Measurements from ENCODE around the gene CSF1R.

The CSF1R gene

DNA sequence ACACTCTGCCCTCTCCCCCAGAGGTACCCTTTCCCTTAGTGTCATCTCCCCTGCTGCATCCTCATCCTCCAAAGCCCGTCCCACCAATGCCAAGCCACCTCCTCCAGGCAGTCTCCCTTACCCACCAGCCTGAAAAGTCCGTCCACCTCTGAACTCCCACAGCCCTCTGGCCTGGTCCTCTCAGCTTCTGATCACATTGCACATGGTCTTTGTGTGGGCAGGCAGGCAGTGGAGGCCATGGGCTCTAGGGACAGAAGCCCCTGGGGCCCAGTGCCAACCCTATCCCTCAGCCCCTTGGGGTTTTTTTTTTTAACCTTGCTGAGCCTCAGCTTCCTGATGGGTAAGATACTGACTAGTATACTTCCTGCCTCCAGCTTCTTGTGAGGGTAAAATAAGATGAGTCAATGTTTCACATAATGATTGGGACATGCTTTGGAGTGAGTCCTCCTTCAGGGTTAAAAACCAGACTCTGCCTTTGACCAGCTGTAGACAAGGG lies 19.4 kb downstream of the CSF1R start:
- TF ChIP-seq, protein P1, sequence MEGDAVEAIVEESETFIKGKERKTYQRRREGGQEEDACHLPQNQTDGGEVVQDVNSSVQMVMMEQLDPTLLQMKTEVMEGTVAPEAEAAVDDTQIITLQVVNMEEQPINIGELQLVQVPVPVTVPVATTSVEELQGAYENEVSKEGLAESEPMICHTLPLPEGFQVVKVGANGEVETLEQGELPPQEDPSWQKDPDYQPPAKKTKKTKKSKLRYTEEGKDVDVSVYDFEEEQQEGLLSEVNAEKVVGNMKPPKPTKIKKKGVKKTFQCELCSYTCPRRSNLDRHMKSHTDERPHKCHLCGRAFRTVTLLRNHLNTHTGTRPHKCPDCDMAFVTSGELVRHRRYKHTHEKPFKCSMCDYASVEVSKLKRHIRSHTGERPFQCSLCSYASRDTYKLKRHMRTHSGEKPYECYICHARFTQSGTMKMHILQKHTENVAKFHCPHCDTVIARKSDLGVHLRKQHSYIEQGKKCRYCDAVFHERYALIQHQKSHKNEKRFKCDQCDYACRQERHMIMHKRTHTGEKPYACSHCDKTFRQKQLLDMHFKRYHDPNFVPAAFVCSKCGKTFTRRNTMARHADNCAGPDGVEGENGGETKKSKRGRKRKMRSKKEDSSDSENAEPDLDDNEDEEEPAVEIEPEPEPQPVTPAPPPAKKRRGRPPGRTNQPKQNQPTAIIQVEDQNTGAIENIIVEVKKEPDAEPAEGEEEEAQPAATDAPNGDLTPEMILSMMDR (IDR thresholded peaks at IDR 0.05; ENCODE audit: low read depth, low read length, poor library complexity, severe bottlenecking), result no peak
- no peak for TF ChIP-seq EZH2phosphoT487 (IDR thresholded peaks at IDR 0.05; ENCODE audit: borderline replicate concordance, low read length)
- Histone ChIP-seq H3K4me3 (ENCODE audit: low read length) (no peak overlapping the region), H3K4me1 (ENCODE audit: control insufficient read depth, low read length) (no peaks in the 10 kb centered on the region), H4K20me1 (ENCODE audit: control insufficient read depth, insufficient read depth, low read depth, low read length) (no peaks in the 10 kb centered on the region), H3K9me3 (ENCODE audit: control insufficient read depth, insufficient read depth, low read length) (no peaks in the 10 kb centered on the region), H3K27me3 (ENCODE audit: control insufficient read depth, low read length) (peaks cover 12% of the 10 kb centered on the region; the same call in 1 of the 2 replicates), H3F3A (ENCODE audit: control insufficient read depth, insufficient read depth) (no peaks in the 10 kb centered on the region), H3K79me2 (ENCODE audit: control insufficient read depth, low read length) (no peaks in the 10 kb centered on the region), H3K27ac (ENCODE audit: low read depth, low read length) (no peak overlapping the region), H3K36me3 (ENCODE audit: control insufficient read depth, low read length) (no peaks in the 10 kb centered on the region), H3K9me2 (replicated peaks; ENCODE audit: control insufficient read depth, low read length) (no peaks in the 10 kb centered on the region), H3K4me2 (ENCODE audit: low read length) (no peak overlapping the region)

DNA sequence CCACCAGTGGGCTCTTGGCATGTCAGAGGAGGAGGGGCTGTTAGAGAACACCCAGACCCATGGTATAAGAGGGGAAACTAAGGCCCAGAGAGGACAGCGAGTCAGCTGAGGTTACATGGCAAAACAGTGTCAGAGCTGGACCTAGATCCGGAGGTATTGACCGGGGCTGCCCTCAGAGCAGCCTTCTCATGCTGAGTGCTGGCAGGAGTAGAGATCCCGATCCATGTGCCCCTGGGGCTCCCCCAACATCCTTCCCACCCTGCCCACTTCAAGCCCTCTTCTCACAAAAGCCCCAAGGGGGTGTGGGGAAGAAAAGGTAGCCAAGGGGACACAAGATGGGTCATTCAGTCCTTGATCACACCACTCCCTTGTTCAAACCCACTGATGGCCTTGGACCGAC lies 19.9 kb downstream of the CSF1R start:
- Histone ChIP-seq H3K9me2 (replicated peaks; ENCODE audit: control insufficient read depth, low read length) (no peaks in the 10 kb centered on the region), H3F3A (ENCODE audit: control insufficient read depth, insufficient read depth) (no peaks in the 10 kb centered on the region), H3K27ac (ENCODE audit: low read depth, low read length) (no peak overlapping the region), H3K79me2 (ENCODE audit: control insufficient read depth, low read length) (no peaks in the 10 kb centered on the region), H3K27me3 (ENCODE audit: control insufficient read depth, low read length) (peaks cover 12% of the 10 kb centered on the region; the same call in 1 of the 2 replicates), H3K9me3 (ENCODE audit: control insufficient read depth, insufficient read depth, low read length) (no peaks in the 10 kb centered on the region), H4K20me1 (ENCODE audit: control insufficient read depth, insufficient read depth, low read depth, low read length) (no peaks in the 10 kb centered on the region), H3K36me3 (ENCODE audit: control insufficient read depth, low read length) (no peaks in the 10 kb centered on the region), H3K4me1 (ENCODE audit: control insufficient read depth, low read length) (no peaks in the 10 kb centered on the region), H3K4me3 (ENCODE audit: low read length) (no peak overlapping the region), H3K4me2 (ENCODE audit: low read length) (no peak overlapping the region)
- TF ChIP-seq, protein P1 (IDR thresholded peaks at IDR 0.05; ENCODE audit: low read depth, low read length, poor library complexity, severe bottlenecking), result no peak
- no peak for TF ChIP-seq EZH2phosphoT487 (IDR thresholded peaks at IDR 0.05; ENCODE audit: borderline replicate concordance, low read length)

DNA sequence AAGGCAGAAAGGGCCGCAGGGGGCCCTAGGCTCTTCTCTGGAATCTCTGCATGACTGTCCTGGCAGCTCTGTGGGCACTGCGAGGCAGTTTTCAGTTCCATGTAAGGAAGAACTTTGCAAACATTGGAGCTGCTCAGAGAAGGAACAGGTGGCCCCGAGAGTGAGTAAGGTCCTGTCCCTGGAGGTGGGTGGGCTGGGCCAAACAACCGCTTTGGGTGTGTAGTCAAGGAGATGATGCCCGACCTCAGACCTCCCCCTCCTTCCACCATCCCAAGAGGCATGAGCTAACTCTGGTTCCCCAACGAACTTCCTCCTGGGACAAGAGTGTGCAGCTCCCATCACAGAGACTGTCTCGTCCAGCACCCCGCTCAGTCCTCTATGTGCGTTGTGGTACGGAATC lies 20.5 kb downstream of the CSF1R start:
- no peaks in the 10 kb centered on the region for H3K9me2 ChIP-seq (replicated peaks; ENCODE audit: control insufficient read depth, low read length)
- no peak overlapping the region for H3K4me2 ChIP-seq (ENCODE audit: low read length)
- no peaks in the 10 kb centered on the region for H3K4me1 ChIP-seq (ENCODE audit: control insufficient read depth, low read length)
- no peaks in the 10 kb centered on the region for H3F3A ChIP-seq (ENCODE audit: control insufficient read depth, insufficient read depth)
- H4K20me1 ChIP-seq (ENCODE audit: control insufficient read depth, insufficient read depth, low read depth, low read length), result no peaks in the 10 kb centered on the region
- H3K4me3 ChIP-seq (ENCODE audit: low read length), result no peak overlapping the region
- H3K36me3 ChIP-seq (ENCODE audit: control insufficient read depth, low read length), result no peaks in the 10 kb centered on the region
- H3K79me2 ChIP-seq (ENCODE audit: control insufficient read depth, low read length), result no peaks in the 10 kb centered on the region
- no peaks in the 10 kb centered on the region for H3K9me3 ChIP-seq (ENCODE audit: control insufficient read depth, insufficient read depth, low read length)
- peaks cover 12% of the 10 kb centered on the region; the same call in 1 of the 2 replicates for H3K27me3 ChIP-seq (ENCODE audit: control insufficient read depth, low read length)
- TF ChIP-seq, protein P1 (IDR thresholded peaks at IDR 0.05; ENCODE audit: low read depth, low read length, poor library complexity, severe bottlenecking), result no peak
- TF ChIP-seq EZH2phosphoT487 (IDR thresholded peaks at IDR 0.05; ENCODE audit: borderline replicate concordance, low read length), result no peak
- H3K27ac ChIP-seq (ENCODE audit: low read depth, low read length), result no peak overlapping the region

All from DOHH2 (cell line).